ENCODE results near the gene DICER1.

DNA sequence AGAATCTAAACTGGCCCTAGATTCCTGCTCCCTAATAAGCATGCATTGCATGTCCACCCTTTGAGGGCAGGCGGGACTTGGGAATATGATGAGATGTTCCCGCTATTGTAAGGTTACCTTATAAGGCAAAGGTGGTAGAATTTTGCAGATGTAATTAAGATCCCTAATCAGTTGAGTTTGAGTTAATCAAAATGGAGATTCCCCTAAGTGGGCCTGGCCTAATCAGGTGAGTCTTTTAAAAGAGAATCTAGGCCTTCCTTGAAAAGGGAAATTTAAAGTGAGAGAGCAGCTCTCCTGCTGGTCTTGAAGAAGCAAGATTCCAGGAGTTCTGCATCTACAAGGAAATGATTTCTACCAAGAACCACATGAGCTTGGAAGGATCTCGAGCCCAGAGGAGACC lies 83.4 kb downstream of the DICER1 start:
- TF ChIP-seq, protein P1, sequence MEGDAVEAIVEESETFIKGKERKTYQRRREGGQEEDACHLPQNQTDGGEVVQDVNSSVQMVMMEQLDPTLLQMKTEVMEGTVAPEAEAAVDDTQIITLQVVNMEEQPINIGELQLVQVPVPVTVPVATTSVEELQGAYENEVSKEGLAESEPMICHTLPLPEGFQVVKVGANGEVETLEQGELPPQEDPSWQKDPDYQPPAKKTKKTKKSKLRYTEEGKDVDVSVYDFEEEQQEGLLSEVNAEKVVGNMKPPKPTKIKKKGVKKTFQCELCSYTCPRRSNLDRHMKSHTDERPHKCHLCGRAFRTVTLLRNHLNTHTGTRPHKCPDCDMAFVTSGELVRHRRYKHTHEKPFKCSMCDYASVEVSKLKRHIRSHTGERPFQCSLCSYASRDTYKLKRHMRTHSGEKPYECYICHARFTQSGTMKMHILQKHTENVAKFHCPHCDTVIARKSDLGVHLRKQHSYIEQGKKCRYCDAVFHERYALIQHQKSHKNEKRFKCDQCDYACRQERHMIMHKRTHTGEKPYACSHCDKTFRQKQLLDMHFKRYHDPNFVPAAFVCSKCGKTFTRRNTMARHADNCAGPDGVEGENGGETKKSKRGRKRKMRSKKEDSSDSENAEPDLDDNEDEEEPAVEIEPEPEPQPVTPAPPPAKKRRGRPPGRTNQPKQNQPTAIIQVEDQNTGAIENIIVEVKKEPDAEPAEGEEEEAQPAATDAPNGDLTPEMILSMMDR (IDR thresholded peaks at IDR 0.05): no peak
- no peak for TF ChIP-seq POLR2A (IDR thresholded peaks at IDR 0.05)
